SH-SY5Y (cell line): ENCODE measurements around the gene GUK1.

Source experiments
- GATA2 ChIP-seq: IDR thresholded peaks from 2 replicates; pipeline ENCODE4 v1.6.1; 2011; ENCODE audit warnings: mild to moderate bottlenecking, low read depth, low read length
- GATA3 ChIP-seq: IDR thresholded peaks from 2 replicates; pipeline ENCODE4 v1.6.1; 2011; ENCODE audit warnings: low read depth, mild to moderate bottlenecking, low read length, moderate library complexity

GUK1 gene

GRCh38 chr1:228176461-228177182, 36.5 kb downstream of the GUK1 start:
- TF ChIP-seq GATA3 (no peak), GATA2 (no peak)

GRCh38 chr1:228177183-228177475, 37.0 kb downstream of the GUK1 start:
- TF ChIP-seq GATA3 (no peak), GATA2 (no peak)

GRCh38 chr1:228177721-228178710, 37.9 kb downstream of the GUK1 start:
- no peak for TF ChIP-seq GATA2
- TF ChIP-seq GATA3, result no peak

GRCh38 chr1:228178737-228179684, 38.9 kb downstream of the GUK1 start:
- TF ChIP-seq GATA2, result no peak
- no peak for TF ChIP-seq GATA3

GRCh38 chr1:228180271-228180958, 40.3 kb downstream of the GUK1 start:
- TF ChIP-seq GATA2 (no peak), GATA3 (no peak)

- TF ChIP-seq GATA3 (no peak), GATA2 (no peak)
These were observed 41.0 kb downstream of the GUK1 start for GRCh38 chr1:228180959-228181644.

GRCh38 chr1:228181645-228182034, 41.6 kb downstream of the GUK1 start:
- TF ChIP-seq GATA2, result no peak
- no peak for TF ChIP-seq GATA3

- TF ChIP-seq GATA2, result no peak
- TF ChIP-seq GATA3, result no peak
These were observed 42.4 kb downstream of the GUK1 start for GRCh38 chr1:228182296-228183030.

- TF ChIP-seq GATA2 (no peak), GATA3 (no peak)
These were observed 44.1 kb downstream of the GUK1 start for GRCh38 chr1:228184152-228184551.

GRCh38 chr1:228185641-228185965, 45.5 kb downstream of the GUK1 start:
- TF ChIP-seq GATA3 (no peak), GATA2 (0 out of 2 replicates have a peak, but pooled peaks have one; percentile 24)

- TF ChIP-seq GATA3, result no peak
- TF ChIP-seq GATA2, result no peak
These were observed 50.1 kb downstream of the GUK1 start for GRCh38 chr1:228190182-228190581.

GRCh38 chr1:228190778-228191177, 50.7 kb downstream of the GUK1 start:
- TF ChIP-seq GATA3, result no peak

GRCh38 chr1:228194436-228194835, 54.4 kb downstream of the GUK1 start:
- TF ChIP-seq GATA3, result no peak
- no peak for TF ChIP-seq GATA2
